Sigmoid colon (tissue), 7 donors: Measurements from ENCODE around the gene LIMK2. TPM values are rescaled to one million over a fixed set of nuclear protein-coding genes. Genes with fewer than 3 reads are reported as not detected.
"Not testable (repeated sequence)": the region's sequence is repeated elsewhere in the genome, so short reads cannot be mapped to it uniquely, and the experiment has no call there.

ENCODE experiments used
- DNase-seq: peaks from one replicate; pipeline ENCODE4 v3.0.0-alpha.2; 2019
- H3K27ac ChIP-seq, 4 donors: fragments of 200-600 bp; sonication (generic); one replicate each; pipeline ENCODE4 v1.5.1; 2016 to 2019; ENCODE audit warnings: mild to moderate bottlenecking in 1 of 4
- H3K27me3 ChIP-seq, 3 donors: fragments of 200-600 bp; sonication (generic); one replicate each; pipeline ENCODE4 v1.5.1; 2019; ENCODE audit warnings: mild to moderate bottlenecking in 1 of 3
- H3K36me3 ChIP-seq, 4 donors: fragments of 200-600 bp; sonication (generic); one replicate each; pipeline ENCODE4 v1.5.1; 2016 to 2019
- H3K4me1 ChIP-seq, 4 donors: fragments of 200-600 bp; sonication (generic); one replicate each; pipeline ENCODE4 v1.5.1; 2017 to 2019
- H3K4me3 ChIP-seq, 4 donors: fragments of 200-600 bp; sonication (generic); one replicate each; pipeline ENCODE4 v1.5.1; 2017 to 2019; ENCODE audit warnings: mild to moderate bottlenecking in 2 of 4, moderate library complexity in 1 of 4
- H3K9me3 ChIP-seq, 4 donors: fragments of 200-600 bp in 3 of 4; sonication (generic) in 3 of 4; one replicate each; pipeline versions ENCODE4 v1.5.1 to v1.6.1; 2013 to 2019
- EP300 ChIP-seq, 4 donors: sonication (generic); formaldehyde crosslinking; IDR thresholded peaks; one replicate each; pipeline ENCODE4 v1.6.1; 2017; ENCODE audit warnings: antibody characterized with exemption in 4 of 4
- POLR2A ChIP-seq, 2 donors: fragments of 450-650 bp; IDR thresholded peaks; one replicate each; pipeline ENCODE4 v1.6.1; 2016; ENCODE audit warnings: antibody characterized with exemption in 2 of 2, mild to moderate bottlenecking in 2 of 2, moderate library complexity in 2 of 2
- POLR2AphosphoS5 ChIP-seq, 4 donors: sonication (generic); formaldehyde crosslinking; IDR thresholded peaks; one replicate each; pipeline ENCODE4 v1.6.1; 2017; ENCODE audit warnings: antibody characterized with exemption in 4 of 4
- WGBS, 2 donors: extraction: QIAGEN DNeasy Blood & Tissue Kit; methylation state at CpG; one replicate each; pipeline ENCODE4 v1.1.7; 2013; 5-methylcytosine and 5-hydroxymethylcytosine counted together
- intact Hi-C: fragments of 100-400 bp; cut with DNase I; formaldehyde crosslinking; loops from one replicate; pipeline ENCODE4 v1.15.1; 2023
- polyA plus RNA-seq, 3 donors: library from polyadenylated mRNA; stranded (reverse); fragments of 200-250 nt; gene quantifications; one replicate each; pipeline ENCODE4 v1.2.3, GENCODE V29; 2013
- total RNA-seq, 4 donors: library from RNA; depleted of rRNA; stranded (reverse); fragments of >200 nt; gene quantifications; one replicate each; pipeline ENCODE4 v1.1.0, GENCODE V29; 2016
- TF ChIP-seq, protein P1 (sequence below), 4 experiments: fragments of 450-650 bp in 3 of 4; fragments of 200-600 bp in 1 of 4; IDR thresholded peaks; one replicate each; pipeline ENCODE4 v1.5.1; 2016 to 2019; ENCODE audit warnings: antibody characterized with exemption in 4 of 4, mild to moderate bottlenecking in 3 of 4, moderate library complexity in 2 of 4
- donor health status: healthy with polysubstance abuse.
- donor health status: Bipolar disorder and iron deficiency.
- donor health status: healthy.

The LIMK2 gene
- total and polyA plus RNA-seq, 7 donors = 10.3 to 58.7 (median 20.8) TPM

DNA sequence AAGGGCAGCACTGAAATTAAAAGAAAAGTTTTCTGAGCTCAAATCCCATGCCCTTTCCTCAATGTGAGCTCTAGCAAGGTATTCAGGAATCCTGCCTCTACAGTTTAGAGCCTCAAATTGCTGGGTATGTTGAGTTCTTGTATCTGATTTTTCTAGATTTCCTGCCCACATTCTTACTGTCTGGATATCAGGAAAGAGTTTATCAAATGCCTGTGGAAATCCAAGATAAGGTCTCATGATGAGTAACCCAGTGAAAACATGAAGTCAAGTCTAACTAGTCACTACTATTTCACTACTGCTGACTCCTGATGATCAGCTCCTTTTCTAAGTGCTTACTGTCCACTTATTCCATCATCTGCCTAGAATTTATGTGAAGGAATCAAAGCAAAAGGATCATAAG, 29.8 kb downstream of the LIMK2 start:
- intact Hi-C loops = no loop called here
- TF ChIP-seq POLR2A (IDR thresholded peaks at IDR 0.05) = no peak
- TF ChIP-seq POLR2AphosphoS5 (IDR thresholded peaks at IDR 0.05) = no peak
- TF ChIP-seq, protein P1, sequence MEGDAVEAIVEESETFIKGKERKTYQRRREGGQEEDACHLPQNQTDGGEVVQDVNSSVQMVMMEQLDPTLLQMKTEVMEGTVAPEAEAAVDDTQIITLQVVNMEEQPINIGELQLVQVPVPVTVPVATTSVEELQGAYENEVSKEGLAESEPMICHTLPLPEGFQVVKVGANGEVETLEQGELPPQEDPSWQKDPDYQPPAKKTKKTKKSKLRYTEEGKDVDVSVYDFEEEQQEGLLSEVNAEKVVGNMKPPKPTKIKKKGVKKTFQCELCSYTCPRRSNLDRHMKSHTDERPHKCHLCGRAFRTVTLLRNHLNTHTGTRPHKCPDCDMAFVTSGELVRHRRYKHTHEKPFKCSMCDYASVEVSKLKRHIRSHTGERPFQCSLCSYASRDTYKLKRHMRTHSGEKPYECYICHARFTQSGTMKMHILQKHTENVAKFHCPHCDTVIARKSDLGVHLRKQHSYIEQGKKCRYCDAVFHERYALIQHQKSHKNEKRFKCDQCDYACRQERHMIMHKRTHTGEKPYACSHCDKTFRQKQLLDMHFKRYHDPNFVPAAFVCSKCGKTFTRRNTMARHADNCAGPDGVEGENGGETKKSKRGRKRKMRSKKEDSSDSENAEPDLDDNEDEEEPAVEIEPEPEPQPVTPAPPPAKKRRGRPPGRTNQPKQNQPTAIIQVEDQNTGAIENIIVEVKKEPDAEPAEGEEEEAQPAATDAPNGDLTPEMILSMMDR (IDR thresholded peaks at IDR 0.05) = no peak
- no peak for TF ChIP-seq EP300 (IDR thresholded peaks at IDR 0.05)
- Histone ChIP-seq H3K9me3 (no peaks in the 10 kb centered on the region), H3K27me3 (no peaks in the 10 kb centered on the region), H3K27ac (no peak overlapping the region), H3K4me3 (no peak overlapping the region), H3K4me1 (peaks cover 0 to 24% (median 19%) of the 10 kb centered on the region in 4 donors), H3K36me3 (no peaks in the 10 kb centered on the region)
- DNase-seq = no peak

DNA sequence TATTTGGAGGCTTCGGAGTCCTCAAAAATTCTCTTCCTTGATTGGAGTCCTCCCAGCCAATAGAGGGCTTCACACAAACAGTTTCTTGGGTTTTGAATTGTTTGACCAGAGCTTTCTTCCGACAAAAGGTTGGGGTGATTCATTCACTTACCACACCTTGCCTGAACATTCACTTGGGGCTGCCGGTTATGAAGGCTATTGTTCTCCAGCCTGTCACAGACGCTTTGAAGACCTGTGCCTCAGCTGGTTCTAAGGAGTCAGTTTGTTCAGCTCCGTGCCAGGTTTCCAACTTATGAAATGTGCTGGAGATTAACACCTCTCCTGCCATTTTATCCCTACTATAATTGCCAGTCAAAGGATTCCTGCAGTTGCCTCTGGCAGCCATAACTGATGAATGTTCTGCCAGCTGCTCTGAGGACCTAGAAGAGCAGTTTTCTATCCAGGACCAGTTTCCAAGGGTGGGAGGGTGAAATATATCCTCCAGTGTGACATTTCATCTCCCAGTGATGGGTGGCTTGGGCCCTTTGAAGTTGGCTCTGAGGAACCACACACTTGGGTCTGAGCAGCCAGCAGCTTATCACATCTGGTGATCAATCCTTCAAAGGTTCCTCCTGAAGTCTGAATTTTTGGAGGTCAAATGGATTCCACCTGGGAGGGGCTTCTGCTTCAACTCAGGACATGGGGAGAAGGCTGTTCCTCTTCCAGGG, 31.4 kb downstream of the LIMK2 start:
- intact Hi-C loops = no loop called here
- Histone ChIP-seq H3K27me3 (no peaks in the 10 kb centered on the region), H3K4me3 (no peak overlapping the region), H3K4me1 (peaks cover 0 to 34% (median 29%) of the 10 kb centered on the region in 4 donors), H3K27ac (peak overlapping the region; percentile 29 to 82 (median 59)), H3K9me3 (no peaks in the 10 kb centered on the region), H3K36me3 (no peaks in the 10 kb centered on the region)
- DNase-seq = no peak
- 66 to 83% methylated on average over 5 of the region's 5 CpGs for WGBS, 2 donors
- no peak for TF ChIP-seq POLR2AphosphoS5 (IDR thresholded peaks at IDR 0.05)
- no peak for TF ChIP-seq EP300 (IDR thresholded peaks at IDR 0.05)
- TF ChIP-seq POLR2A (IDR thresholded peaks at IDR 0.05) = no peak
- TF ChIP-seq, protein P1 (IDR thresholded peaks at IDR 0.05) = no peak

DNA sequence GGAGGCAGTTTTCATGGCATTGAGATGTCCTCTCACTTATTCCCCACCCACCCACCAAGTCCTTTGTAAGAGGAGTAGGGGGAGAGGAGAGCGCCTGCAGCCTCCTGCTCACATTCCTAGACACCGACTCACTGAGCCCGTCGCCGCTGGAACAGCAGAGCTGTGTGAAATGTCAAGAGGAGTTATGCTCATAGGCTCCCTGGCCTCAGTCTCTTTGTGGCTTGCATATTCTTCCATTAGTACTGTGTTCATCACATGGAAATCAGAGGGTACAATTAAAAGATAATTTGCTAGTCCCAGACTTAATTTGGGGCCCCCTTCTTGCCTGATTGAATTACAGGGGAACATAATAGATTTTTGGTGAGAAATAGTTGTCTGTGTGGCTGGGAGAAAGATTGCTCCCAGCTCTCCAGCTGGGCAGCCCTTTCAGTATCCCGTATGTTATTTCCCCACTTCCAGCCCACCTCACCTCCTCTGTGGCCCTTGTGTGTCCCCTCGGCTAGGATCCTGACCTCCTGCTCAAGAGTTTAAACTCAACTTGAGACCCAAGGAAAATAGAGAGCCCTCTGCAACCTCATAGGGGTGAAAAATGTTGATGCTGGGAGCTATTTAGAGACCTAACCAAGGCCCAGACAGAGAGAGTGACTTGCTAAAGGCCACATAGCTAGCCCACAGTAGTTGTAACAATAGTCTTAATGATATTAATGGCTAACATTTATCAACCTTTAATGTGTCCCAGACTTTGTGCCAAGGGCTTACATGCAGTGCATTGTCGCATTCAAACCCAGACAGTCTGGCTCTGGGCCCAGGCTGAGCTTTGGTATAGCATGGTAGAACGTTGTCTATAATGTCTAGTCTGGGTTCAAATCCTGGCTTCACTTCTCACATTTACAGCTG, 32.2 kb downstream of the LIMK2 start:
- Histone ChIP-seq H3K4me1 (peaks cover 0 to 42% (median 37%) of the 10 kb centered on the region in 4 donors), H3K9me3 (no peaks in the 10 kb centered on the region), H3K4me3 (no peak overlapping the region), H3K27ac (peak overlapping the region; percentile 29 to 82 (median 59)), H3K27me3 (no peaks in the 10 kb centered on the region), H3K36me3 (no peaks in the 10 kb centered on the region)
- intact Hi-C loops = no loop called here
- no peak for DNase-seq
- TF ChIP-seq, protein P1 (IDR thresholded peaks at IDR 0.05) = no peak
- TF ChIP-seq POLR2A (IDR thresholded peaks at IDR 0.05) = no peak
- peak in 1 of 4 donors; percentile 31 for TF ChIP-seq POLR2AphosphoS5 (IDR thresholded peaks at IDR 0.05)
- WGBS, 2 donors = 74 to 75% methylated on average over 9 of the region's 9 CpGs

DNA sequence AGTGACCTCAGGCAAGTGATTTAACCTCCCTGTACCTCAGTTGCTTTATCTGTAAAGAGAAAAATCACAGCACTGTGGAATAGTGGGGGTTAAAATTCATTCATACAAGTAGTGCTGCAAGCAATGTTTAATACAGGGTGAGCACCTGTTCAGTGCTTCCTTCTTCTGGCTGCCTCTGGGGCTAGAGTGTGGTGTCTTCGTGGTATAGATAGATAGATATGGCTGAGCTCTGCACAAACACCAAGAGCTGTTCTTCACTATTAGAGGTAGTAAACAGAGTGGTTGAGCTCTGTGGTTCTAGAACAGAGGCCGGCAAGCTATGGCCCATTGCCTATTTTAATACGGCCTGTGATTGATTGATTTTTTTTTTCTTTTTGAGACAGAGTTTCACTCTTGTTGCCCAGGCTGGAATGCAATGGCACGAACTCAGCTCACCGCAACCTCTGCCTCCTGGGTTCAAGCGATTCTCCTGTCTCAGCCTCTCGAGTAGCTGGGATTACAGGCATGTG, 32.9 kb downstream of the LIMK2 start:
- DNase-seq = no peak
- TF ChIP-seq POLR2A (IDR thresholded peaks at IDR 0.05) (no peak), POLR2AphosphoS5 (IDR thresholded peaks at IDR 0.05) (no peak), EP300 (IDR thresholded peaks at IDR 0.05) (no peak)
- TF ChIP-seq, protein P1 (IDR thresholded peaks at IDR 0.05) = no peak
- Histone ChIP-seq H3K4me3 (no peak overlapping the region), H3K27me3 (no peaks in the 10 kb centered on the region), H3K4me1 (peaks cover 0 to 48% (median 41%) of the 10 kb centered on the region in 4 donors), H3K27ac (peak overlapping the region in 2 of 4 donors; percentile 59 to 82), H3K36me3 (no peaks in the 10 kb centered on the region), H3K9me3 (no peaks in the 10 kb centered on the region)
- WGBS, 2 donors = 83 to 84% methylated on average over 7 of the region's 7 CpGs
- intact Hi-C loops = no loop called here

DNA sequence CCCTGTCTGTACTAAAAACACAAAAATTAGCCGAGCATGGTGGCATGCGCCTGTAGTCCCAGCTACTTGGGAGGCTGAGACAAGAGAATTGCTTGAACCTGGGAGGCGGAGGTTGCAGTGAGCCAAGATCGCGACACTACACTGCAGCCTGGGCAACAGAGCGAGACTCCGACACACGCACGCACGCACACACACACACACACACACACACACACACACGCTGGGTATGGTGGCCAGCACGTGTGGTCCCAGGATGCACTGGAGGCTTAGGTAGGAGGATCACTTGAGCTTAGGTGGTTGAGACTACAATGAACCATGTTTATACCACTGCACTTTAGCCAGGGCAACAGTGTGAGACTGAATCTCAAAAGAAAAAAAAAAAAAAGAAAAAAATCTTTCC, 33.9 kb downstream of the LIMK2 start:
- H3K4me1 ChIP-seq = peaks cover 0 to 53% (median 41%) of the 10 kb centered on the region in 4 donors
- H3K4me3 ChIP-seq, DNase-seq, H3K27me3 ChIP-seq, intact Hi-C loops, H3K36me3 ChIP-seq, H3K27ac ChIP-seq, H3K9me3 ChIP-seq: not testable (repeated sequence)
- WGBS, 2 donors = 83 to 92% methylated on average over 12 of the region's 12 CpGs
